Testis (tissue), 3 donors: ENCODE data around the gene WFDC1. TPM values are rescaled to one million over a fixed set of nuclear protein-coding genes. Genes with fewer than 3 reads are reported as not detected.

Source experiments
- DNase-seq: peaks from one replicate; pipeline ENCODE4 v3.0.0-alpha.2; 2019
- H3K27ac ChIP-seq, 2 donors: fragments of 200-600 bp; sonication (generic); one replicate each; pipeline ENCODE4 v1.5.1; 2019
- H3K27me3 ChIP-seq: fragments of 200-600 bp; sonication (generic); one replicate; pipeline ENCODE4 v1.5.1; 2019
- H3K36me3 ChIP-seq: fragments of 200-600 bp; sonication (generic); one replicate; pipeline ENCODE4 v1.5.1; 2017; ENCODE audit warnings: low read depth; ENCODE audit errors: missing control alignments
- H3K4me1 ChIP-seq: fragments of 200-600 bp; sonication (generic); one replicate; pipeline ENCODE4 v1.5.1; 2019
- H3K4me3 ChIP-seq, 2 donors: fragments of 200-600 bp; sonication (generic); one replicate each; pipeline ENCODE4 v1.5.1; 2017 to 2019
- H3K9me3 ChIP-seq: fragments of 200-600 bp; sonication (generic); one replicate; pipeline ENCODE4 v1.5.1; 2017
- POLR2A ChIP-seq: fragments of 450-650 bp; IDR thresholded peaks from one replicate; pipeline ENCODE4 v1.6.1; 2017; ENCODE audit warnings: antibody characterized with exemption, mild to moderate bottlenecking, moderate library complexity
- WGBS, 2 donors: methylation state at CpG; one replicate each; pipeline ENCODE4 v1.1.5; 2018; 5-methylcytosine and 5-hydroxymethylcytosine counted together
- intact Hi-C: fragments of 100-400 bp; cut with DNase I; formaldehyde crosslinking; loops from one replicate; pipeline ENCODE4 v1.15.1; 2023; ENCODE audit warnings: low total_unique reads
- polyA plus RNA-seq: library from polyadenylated mRNA; stranded (reverse); fragments of 350-450 nt; fragmentation: Illumina TruSeq; extraction: RNeasy Lipid Tissue Mini Kit (QIAGEN cat#74804); gene quantifications from one replicate; pipeline ENCODE4 v1.2.3, GENCODE V29; 2014; ENCODE audit warnings: low read depth, low replicate concordance; ENCODE audit not compliant: insufficient read depth
- total RNA-seq, 2 donors: library from RNA; depleted of rRNA; stranded (reverse); fragments of >200 nt; gene quantifications; one replicate each; pipeline ENCODE4 v1.2.3, GENCODE V29; 2016
- TF ChIP-seq, protein P1 (sequence below), 3 experiments: fragments of 450-650 bp in 2 of 3; fragments of 200-600 bp in 1 of 3; sonication (generic) in 1 of 3; IDR thresholded peaks; one replicate each; pipeline ENCODE4 v1.5.1; 2016 to 2019; ENCODE audit warnings: antibody characterized with exemption in 3 of 3, mild to moderate bottlenecking in 2 of 3, moderate library complexity in 1 of 3

WFDC1 gene
- total and polyA plus RNA-seq, 3 donors from 2014 or later, result 16.4 to 23.5 (median 18.9) TPM

- no peak for DNase-seq
- intact Hi-C loops, result loop anchor here (10.0 kb wide), 1 partner anchor 214 kb away; no protein-coding TSS in a partner anchor
- H3K36me3 ChIP-seq, result no peaks in the 10 kb centered on the region
- H3K27me3 ChIP-seq, result no peaks in the 10 kb centered on the region
- H3K9me3 ChIP-seq, result no peaks in the 10 kb centered on the region
- TF ChIP-seq POLR2A, result no peak
- TF ChIP-seq, protein P1, sequence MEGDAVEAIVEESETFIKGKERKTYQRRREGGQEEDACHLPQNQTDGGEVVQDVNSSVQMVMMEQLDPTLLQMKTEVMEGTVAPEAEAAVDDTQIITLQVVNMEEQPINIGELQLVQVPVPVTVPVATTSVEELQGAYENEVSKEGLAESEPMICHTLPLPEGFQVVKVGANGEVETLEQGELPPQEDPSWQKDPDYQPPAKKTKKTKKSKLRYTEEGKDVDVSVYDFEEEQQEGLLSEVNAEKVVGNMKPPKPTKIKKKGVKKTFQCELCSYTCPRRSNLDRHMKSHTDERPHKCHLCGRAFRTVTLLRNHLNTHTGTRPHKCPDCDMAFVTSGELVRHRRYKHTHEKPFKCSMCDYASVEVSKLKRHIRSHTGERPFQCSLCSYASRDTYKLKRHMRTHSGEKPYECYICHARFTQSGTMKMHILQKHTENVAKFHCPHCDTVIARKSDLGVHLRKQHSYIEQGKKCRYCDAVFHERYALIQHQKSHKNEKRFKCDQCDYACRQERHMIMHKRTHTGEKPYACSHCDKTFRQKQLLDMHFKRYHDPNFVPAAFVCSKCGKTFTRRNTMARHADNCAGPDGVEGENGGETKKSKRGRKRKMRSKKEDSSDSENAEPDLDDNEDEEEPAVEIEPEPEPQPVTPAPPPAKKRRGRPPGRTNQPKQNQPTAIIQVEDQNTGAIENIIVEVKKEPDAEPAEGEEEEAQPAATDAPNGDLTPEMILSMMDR (IDR thresholded peaks at IDR 0.05), result no peak
- 81 to 90% methylated on average over 9 to 10 of the region's 10 CpGs for WGBS, 2 donors
- H3K4me1 ChIP-seq, result no peaks in the 10 kb centered on the region
- H3K27ac ChIP-seq, result no peak overlapping the region
- H3K4me3 ChIP-seq, result no peak overlapping the region
These were observed 24.1 kb upstream of the WFDC1 start for GRCh38 chr16:84270531-84270930.

DNA sequence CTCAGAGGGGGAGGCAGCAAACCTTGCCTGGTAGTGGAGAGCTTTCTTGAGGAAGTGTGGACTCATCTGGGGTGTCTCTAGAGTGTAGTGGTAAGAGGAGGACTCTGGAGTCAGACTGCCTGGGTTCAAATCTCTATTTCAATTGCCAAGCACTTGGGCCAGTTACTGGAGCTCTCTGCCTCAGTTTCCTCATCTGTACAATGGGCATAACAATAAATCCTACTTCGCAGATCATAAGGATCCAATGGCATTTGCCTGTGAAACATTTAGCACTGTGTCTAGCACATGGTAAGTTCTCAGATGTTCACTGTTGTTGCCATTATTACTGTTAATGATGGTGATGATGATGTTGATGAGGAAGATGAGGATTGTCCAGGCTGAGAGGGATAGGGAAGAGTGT, 23.6 kb upstream of the WFDC1 start:
- TF ChIP-seq, protein P1 (IDR thresholded peaks at IDR 0.05), result no peak
- no peak for TF ChIP-seq POLR2A

DNA sequence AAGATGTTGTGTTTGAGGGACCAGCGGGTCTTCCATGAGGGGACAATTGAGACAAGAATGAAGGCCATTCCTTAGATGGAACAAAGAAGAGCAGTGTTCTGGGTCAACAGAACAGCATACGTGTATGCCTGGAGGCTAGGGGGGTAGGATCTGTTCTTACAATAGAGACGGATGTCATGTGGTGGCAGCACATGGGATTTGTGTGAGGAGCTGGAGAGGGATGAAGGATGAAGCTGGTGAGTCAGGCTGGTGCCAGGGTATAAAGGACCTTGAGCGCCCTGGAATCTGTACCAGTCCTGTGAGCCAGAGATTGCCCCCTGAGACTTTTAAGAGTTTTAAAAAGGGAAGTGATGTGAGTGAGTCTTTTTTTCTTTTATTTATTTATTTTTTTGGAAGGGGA, 22.8 kb upstream of the WFDC1 start:
- DNase-seq, result no peak
- H3K9me3 ChIP-seq, result no peaks in the 10 kb centered on the region
- TF ChIP-seq POLR2A, result no peak
- TF ChIP-seq, protein P1 (IDR thresholded peaks at IDR 0.05), result no peak
- H3K4me1 ChIP-seq, result no peaks in the 10 kb centered on the region
- H3K27ac ChIP-seq, result no peak overlapping the region
- H3K36me3 ChIP-seq, result no peaks in the 10 kb centered on the region
- H3K4me3 ChIP-seq, result no peak overlapping the region
- intact Hi-C loops, result loop anchor here (10.0 kb wide), 1 partner anchor 213 kb away; no protein-coding TSS in a partner anchor
- WGBS, 2 donors, result 82 to 83% methylated on average over 4 of the region's 4 CpGs
- H3K27me3 ChIP-seq, result no peaks in the 10 kb centered on the region

More for the DNA sequence above, 23.6 kb upstream of the WFDC1 start:
- no peaks in the 10 kb centered on the region for H3K36me3 ChIP-seq
- H3K4me1 ChIP-seq, result no peaks in the 10 kb centered on the region
- 92 to 96% methylated on average over 1 of the region's 1 CpG for WGBS, 2 donors
- H3K27me3 ChIP-seq, result no peaks in the 10 kb centered on the region
- no peaks in the 10 kb centered on the region for H3K9me3 ChIP-seq
- no peak overlapping the region for H3K4me3 ChIP-seq
- no peak for DNase-seq
- intact Hi-C loops, result loop anchor here (10.0 kb wide), 1 partner anchor 214 kb away; no protein-coding TSS in a partner anchor
- H3K27ac ChIP-seq, result no peak overlapping the region

- Histone ChIP-seq H3K4me1 (no peaks in the 10 kb centered on the region), H3K4me3 (no peak overlapping the region), H3K36me3 (no peaks in the 10 kb centered on the region), H3K27ac (no peak overlapping the region), H3K27me3 (no peaks in the 10 kb centered on the region), H3K9me3 (no peaks in the 10 kb centered on the region)
- TF ChIP-seq POLR2A, result no peak
- TF ChIP-seq, protein P1 (IDR thresholded peaks at IDR 0.05), result no peak
- no peak for DNase-seq
- WGBS, 2 donors, result 89 to 93% methylated on average over 1 of the region's 1 CpG
- intact Hi-C loops, result loop anchor here (10.0 kb wide), 1 partner anchor 212 kb away; no protein-coding TSS in a partner anchor
These were observed 21.8 kb upstream of the WFDC1 start for GRCh38 chr16:84272740-84273320.

- intact Hi-C loops, result loop anchor here (10.0 kb wide), 1 partner anchor 210 kb away; no protein-coding TSS in a partner anchor
- TF ChIP-seq, protein P1 (IDR thresholded peaks at IDR 0.05), result no peak
- TF ChIP-seq POLR2A, result no peak
- 95 to 96% methylated on average over 9 of the region's 9 CpGs for WGBS, 2 donors
These were observed 20.2 kb upstream of the WFDC1 start for GRCh38 chr16:84274515-84274914.

More at GRCh38 chr16:84274515-84274914, 20.2 kb upstream of the WFDC1 start:
- no peak for DNase-seq
- Histone ChIP-seq H3K4me1 (no peaks in the 10 kb centered on the region), H3K27ac (no peak overlapping the region), H3K36me3 (no peaks in the 10 kb centered on the region), H3K9me3 (no peaks in the 10 kb centered on the region), H3K4me3 (no peak overlapping the region), H3K27me3 (no peaks in the 10 kb centered on the region)
